HepG2 (cell line): Measurements from ENCODE around the gene TCF25. TPM values are rescaled to one million over a fixed set of nuclear protein-coding genes. Genes with fewer than 3 reads are reported as not detected.

ENCODE experiments used
- ATRX ChIP-seq: sonication (generic); formaldehyde crosslinking; IDR thresholded peaks from 2 replicates; pipeline ENCODE4 v1.4.0; 2020; ENCODE audit warnings: missing genetic modification reagents, borderline replicate concordance
- CENPT ChIP-seq: sonication (generic); formaldehyde crosslinking; IDR thresholded peaks from 2 replicates; pipeline ENCODE4 v1.8.0; 2022; ENCODE audit warnings: low read depth, mild to moderate bottlenecking, moderate library complexity, missing genetic modification reagents
- CHD4 ChIP-seq: fragments of 200-600 bp; sonication (generic); IDR thresholded peaks from 2 replicates; pipeline ENCODE4 v1.7.0; 2017; ENCODE audit warnings: mild to moderate bottlenecking, low read length, borderline replicate concordance
- ETV6 ChIP-seq: sonication (generic); formaldehyde crosslinking; conservative IDR thresholded peaks from 2 replicates; pipeline ENCODE4 v1.4.0; 2020; ENCODE audit warnings: missing genetic modification reagents
- HMGA1 ChIP-seq: sonication (generic); formaldehyde crosslinking; conservative IDR thresholded peaks from 2 replicates; pipeline ENCODE4 v1.4.0; 2020; ENCODE audit warnings: missing genetic modification reagents
- KDM4B ChIP-seq: sonication (generic); formaldehyde crosslinking; IDR thresholded peaks from 2 replicates; pipeline ENCODE4 v1.4.0; 2020; ENCODE audit warnings: missing genetic modification reagents
- KDM5B ChIP-seq: sonication (generic); formaldehyde crosslinking; IDR thresholded peaks from 2 replicates; pipeline ENCODE4 v1.4.0; 2020; ENCODE audit warnings: missing genetic modification reagents, mild to moderate bottlenecking, borderline replicate concordance
- NFE2 ChIP-seq: sonication (generic); formaldehyde crosslinking; IDR thresholded peaks from 2 replicates; pipeline ENCODE4 v1.4.0; 2020; ENCODE audit warnings: missing genetic modification reagents
- NFIB ChIP-seq: sonication (generic); formaldehyde crosslinking; IDR thresholded peaks from 2 replicates; pipeline ENCODE4 v1.9.0; 2021; ENCODE audit warnings: missing genetic modification reagents, mild to moderate bottlenecking, borderline replicate concordance
- NFYB ChIP-seq: sonication (generic); formaldehyde crosslinking; IDR thresholded peaks from 2 replicates; pipeline ENCODE4 v1.4.0; 2020; ENCODE audit warnings: missing genetic modification reagents
- RXRA ChIP-seq: sonication (generic); formaldehyde crosslinking; IDR thresholded peaks from 2 replicates; pipeline ENCODE4 v1.5.1; 2020; ENCODE audit warnings: missing genetic modification reagents
- SAP130 ChIP-seq: IDR thresholded peaks from 2 replicates; pipeline ENCODE4 v1.6.1; 2016; ENCODE audit warnings: low read depth
- ZKSCAN1 ChIP-seq: fragments of 150-350 bp; IDR thresholded peaks from 2 replicates; pipeline ENCODE4 v1.6.1; 2014; ENCODE audit warnings: low read length
- ZKSCAN8 ChIP-seq: IDR thresholded peaks from 2 replicates; pipeline ENCODE4 v1.6.1; 2016; ENCODE audit warnings: borderline replicate concordance, missing genetic modification reagents, missing compliant biosample characterization
- ZNF101 ChIP-seq: sonication (generic); formaldehyde crosslinking; IDR thresholded peaks from 2 replicates; pipeline ENCODE4 v1.4.0; 2020; ENCODE audit warnings: mild to moderate bottlenecking, low read depth, missing genetic modification reagents, borderline replicate concordance
- ZNF557 ChIP-seq: sonication (generic); formaldehyde crosslinking; IDR thresholded peaks from 2 replicates; pipeline ENCODE4 v1.4.0; 2020; ENCODE audit warnings: missing genetic modification reagents
- polyA plus RNA-seq, 8 experiments: library from polyadenylated mRNA; depleted of rRNA in 3 of 8; stranded (reverse) in 7 of 8; unstranded in 1 of 8; fragments of >200 nt; fragmentation: Illumina TruSeq in 4 of 8; extraction: Trizol in 4 of 8; gene quantifications; 2 replicates each; pipeline versions ENCODE4 v1.2.1 to v1.2.3, GENCODE V29; 2011 to 2016; ENCODE audit warnings: low read depth in 4 of 8, missing spikeins in 1 of 8, mixed read lengths in 1 of 8; ENCODE audit not compliant: insufficient read depth in 1 of 8
- total RNA-seq, 5 experiments: library from RNA; depleted of rRNA; stranded (reverse); fragments of >200 nt; fragmentation: Illumina TruSeq; extraction: Trizol; gene quantifications; 2 replicates each; pipeline ENCODE4 v1.2.3, GENCODE V29; 2016; ENCODE audit warnings: low read depth in 1 of 5
- TF ChIP-seq, protein P1 (sequence below): sonication (generic); formaldehyde crosslinking; IDR thresholded peaks from 2 replicates; pipeline ENCODE4 v1.5.0; 2020; ENCODE audit warnings: missing genetic modification reagents
- TF ChIP-seq, protein P2 (sequence below): sonication (generic); formaldehyde crosslinking; IDR thresholded peaks from 2 replicates; pipeline ENCODE4 v1.9.0; 2021; ENCODE audit warnings: missing genetic modification reagents, mild to moderate bottlenecking, borderline replicate concordance
- TF ChIP-seq, protein P3 (sequence below): sonication (generic); formaldehyde crosslinking; IDR thresholded peaks from 2 replicates; pipeline ENCODE4 v1.4.0; 2020; ENCODE audit warnings: mild to moderate bottlenecking, missing genetic modification reagents, borderline replicate concordance

TCF25 gene
- total and polyA plus RNA-seq, 2 of the 13 experiments (the other 11 are each of a cell fraction or from before 2014, with no cell fraction given) = 138 to 206 TPM

DNA sequence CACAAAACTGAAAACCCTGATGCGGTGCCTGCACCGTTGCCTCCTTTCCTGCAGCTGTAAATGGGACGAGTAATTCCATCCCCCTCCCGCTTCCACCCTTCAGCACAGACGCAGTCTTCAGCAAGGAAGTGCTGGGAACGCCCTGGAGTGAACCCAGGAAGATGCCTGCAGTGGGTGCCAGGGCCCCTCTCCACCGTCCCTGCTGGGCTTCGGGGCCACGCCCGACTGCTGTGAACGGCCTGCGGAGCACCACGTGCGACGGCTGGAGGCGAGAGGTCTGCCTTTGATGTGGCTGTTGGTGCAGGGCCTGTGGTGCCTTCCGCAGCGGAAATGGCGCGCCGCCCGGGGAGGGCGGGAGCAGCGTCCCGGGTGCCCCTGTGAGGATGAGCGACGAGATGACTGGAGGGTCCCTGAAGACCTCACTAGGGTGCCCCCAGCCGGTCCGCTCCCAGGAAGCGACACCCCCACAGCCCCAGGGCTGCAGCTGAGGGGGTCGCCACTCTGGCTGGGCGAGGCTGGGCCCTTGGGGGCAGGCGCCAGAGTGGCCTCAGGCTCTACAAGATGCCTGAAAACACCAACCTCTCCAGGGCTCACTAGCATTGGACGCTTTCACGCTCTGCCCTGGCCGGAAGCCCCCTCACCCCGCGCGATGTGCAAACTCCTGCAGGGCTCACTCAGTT is 44.5 kb downstream of the TCF25 start (continued):
- TF ChIP-seq ATRX (CRISPR knock-in tag) (no peak), CENPT (peak; percentile 79; the same call in 1 of the 2 replicates), KDM5B (CRISPR knock-in tag) (peak; percentile 96; the same call in 1 of the 2 replicates), ZKSCAN1 (no peak), SAP130 (CRISPR knock-in tag) (peak; percentile 98), ZKSCAN8 (CRISPR knock-in tag) (peak; percentile 97), RXRA (CRISPR knock-in tag) (peak; percentile 99), ETV6 (CRISPR knock-in tag) (peak; percentile 98), NFIB (CRISPR knock-in tag) (no peak), HMGA1 (CRISPR knock-in tag) (no peak), NFE2 (CRISPR knock-in tag) (0 out of 2 replicates have a peak, but pooled peaks have one; percentile 16), CHD4 (no peak), NFYB (CRISPR knock-in tag) (peak; percentile 61), ZNF101 (CRISPR knock-in tag) (peak; percentile 91; the same call in 1 of the 2 replicates), ZNF557 (CRISPR knock-in tag) (peak; percentile 98), KDM4B (CRISPR knock-in tag) (peak; percentile 98)
- TF ChIP-seq, protein P1, sequence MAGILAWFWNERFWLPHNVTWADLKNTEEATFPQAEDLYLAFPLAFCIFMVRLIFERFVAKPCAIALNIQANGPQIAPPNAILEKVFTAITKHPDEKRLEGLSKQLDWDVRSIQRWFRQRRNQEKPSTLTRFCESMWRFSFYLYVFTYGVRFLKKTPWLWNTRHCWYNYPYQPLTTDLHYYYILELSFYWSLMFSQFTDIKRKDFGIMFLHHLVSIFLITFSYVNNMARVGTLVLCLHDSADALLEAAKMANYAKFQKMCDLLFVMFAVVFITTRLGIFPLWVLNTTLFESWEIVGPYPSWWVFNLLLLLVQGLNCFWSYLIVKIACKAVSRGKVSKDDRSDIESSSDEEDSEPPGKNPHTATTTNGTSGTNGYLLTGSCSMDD = peak; percentile 90; the same call in 1 of the 2 replicates
- TF ChIP-seq, protein P2, sequence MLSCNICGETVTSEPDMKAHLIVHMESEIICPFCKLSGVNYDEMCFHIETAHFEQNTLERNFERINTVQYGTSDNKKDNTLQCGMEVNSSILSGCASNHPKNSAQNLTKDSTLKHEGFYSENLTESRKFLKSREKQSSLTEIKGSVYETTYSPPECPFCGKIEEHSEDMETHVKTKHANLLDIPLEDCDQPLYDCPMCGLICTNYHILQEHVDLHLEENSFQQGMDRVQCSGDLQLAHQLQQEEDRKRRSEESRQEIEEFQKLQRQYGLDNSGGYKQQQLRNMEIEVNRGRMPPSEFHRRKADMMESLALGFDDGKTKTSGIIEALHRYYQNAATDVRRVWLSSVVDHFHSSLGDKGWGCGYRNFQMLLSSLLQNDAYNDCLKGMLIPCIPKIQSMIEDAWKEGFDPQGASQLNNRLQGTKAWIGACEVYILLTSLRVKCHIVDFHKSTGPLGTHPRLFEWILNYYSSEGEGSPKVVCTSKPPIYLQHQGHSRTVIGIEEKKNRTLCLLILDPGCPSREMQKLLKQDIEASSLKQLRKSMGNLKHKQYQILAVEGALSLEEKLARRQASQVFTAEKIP (CRISPR knock-in tag) = no peak
- TF ChIP-seq, protein P3, sequence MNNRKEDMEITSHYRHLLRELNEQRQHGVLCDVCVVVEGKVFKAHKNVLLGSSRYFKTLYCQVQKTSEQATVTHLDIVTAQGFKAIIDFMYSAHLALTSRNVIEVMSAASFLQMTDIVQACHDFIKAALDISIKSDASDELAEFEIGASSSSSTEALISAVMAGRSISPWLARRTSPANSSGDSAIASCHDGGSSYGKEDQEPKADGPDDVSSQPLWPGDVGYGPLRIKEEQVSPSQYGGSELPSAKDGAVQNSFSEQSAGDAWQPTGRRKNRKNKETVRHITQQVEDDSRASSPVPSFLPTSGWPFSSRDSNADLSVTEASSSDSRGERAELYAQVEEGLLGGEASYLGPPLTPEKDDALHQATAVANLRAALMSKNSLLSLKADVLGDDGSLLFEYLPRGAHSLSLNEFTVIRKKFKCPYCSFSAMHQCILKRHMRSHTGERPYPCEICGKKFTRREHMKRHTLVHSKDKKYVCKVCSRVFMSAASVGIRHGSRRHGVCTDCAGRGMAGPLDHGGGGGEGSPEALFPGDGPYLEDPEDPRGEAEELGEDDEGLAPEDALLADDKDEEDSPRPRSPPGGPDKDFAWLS (CRISPR knock-in tag) = no peak; the same call in 1 of the 2 replicates
